Measurements from ENCODE around the gene ZNF564. TPM values are rescaled to one million over a fixed set of nuclear protein-coding genes. Genes with fewer than 3 reads are reported as not detected.

ZNF564 gene
- total and polyA plus RNA-seq, 2 donors (not counting 3 experiments of a cell fraction or from before 2014, with no cell fraction given) = 1.5 to 6.5 TPM

DNA sequence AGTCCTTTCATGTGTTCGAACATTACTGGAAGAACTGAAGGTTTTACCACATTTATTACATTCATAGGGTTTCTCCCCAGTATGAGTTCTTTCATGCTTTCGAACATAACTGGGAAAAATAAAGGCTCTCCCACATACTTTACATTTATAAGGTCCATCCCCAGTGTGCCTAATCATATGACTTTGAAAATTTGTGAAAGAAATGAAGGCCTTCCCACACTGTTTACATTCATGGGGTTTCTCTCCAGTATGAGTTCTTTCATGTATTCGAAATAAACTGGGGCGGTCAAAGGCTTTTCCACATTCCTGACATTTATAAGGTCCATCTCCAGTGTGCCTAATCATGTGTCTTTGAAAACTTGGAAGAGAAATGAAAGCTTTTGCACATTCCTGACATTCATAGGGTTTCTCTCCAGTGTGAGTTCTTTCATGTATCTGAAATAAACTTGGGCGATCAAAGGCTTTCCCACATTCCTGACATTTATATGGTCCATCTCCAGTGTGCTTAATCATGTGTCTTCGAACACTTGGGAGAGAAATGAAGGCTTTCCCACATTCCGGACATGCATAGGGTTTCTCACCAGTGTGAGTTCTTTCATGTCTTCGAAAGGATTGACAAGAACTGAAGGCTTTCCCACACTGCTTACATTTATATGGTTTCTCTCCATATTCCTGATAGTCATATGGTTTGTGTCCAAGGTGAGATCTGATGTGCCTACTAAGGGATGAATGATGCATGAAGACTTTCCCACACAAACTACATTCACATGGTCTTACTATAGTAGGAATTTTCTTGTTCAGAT is 24.0 kb downstream of the ZNF564 start:
- TF ChIP-seq EZH2 (IDR thresholded peaks at IDR 0.05; ENCODE audit: borderline replicate concordance, low read depth, low read length, severe bottlenecking) (no peak), FOS (IDR thresholded peaks at IDR 0.05; ENCODE audit: borderline replicate concordance, insufficient read depth, low read length) (no peak), POLR2A (IDR thresholded peaks at IDR 0.05; ENCODE audit: low read depth, low read length) (no peak), POLR2AphosphoS5 (IDR thresholded peaks at IDR 0.05; ENCODE audit: insufficient read depth, low read depth, low read length) (no peak), JUN (IDR thresholded peaks at IDR 0.05; ENCODE audit: borderline replicate concordance, insufficient read depth, insufficient read length, low read depth) (no peak), GATA2 (IDR thresholded peaks at IDR 0.05; ENCODE audit: insufficient read depth, insufficient read length, low read depth, low read length) (no peak), MYC (IDR thresholded peaks at IDR 0.05; ENCODE audit: low read depth, low read length) (no peak)
- TF ChIP-seq, protein P1, sequence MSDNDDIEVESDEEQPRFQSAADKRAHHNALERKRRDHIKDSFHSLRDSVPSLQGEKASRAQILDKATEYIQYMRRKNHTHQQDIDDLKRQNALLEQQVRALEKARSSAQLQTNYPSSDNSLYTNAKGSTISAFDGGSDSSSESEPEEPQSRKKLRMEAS (IDR thresholded peaks at IDR 0.05; ENCODE audit: insufficient read depth, insufficient read length) = no peak
- TF ChIP-seq, protein P2, sequence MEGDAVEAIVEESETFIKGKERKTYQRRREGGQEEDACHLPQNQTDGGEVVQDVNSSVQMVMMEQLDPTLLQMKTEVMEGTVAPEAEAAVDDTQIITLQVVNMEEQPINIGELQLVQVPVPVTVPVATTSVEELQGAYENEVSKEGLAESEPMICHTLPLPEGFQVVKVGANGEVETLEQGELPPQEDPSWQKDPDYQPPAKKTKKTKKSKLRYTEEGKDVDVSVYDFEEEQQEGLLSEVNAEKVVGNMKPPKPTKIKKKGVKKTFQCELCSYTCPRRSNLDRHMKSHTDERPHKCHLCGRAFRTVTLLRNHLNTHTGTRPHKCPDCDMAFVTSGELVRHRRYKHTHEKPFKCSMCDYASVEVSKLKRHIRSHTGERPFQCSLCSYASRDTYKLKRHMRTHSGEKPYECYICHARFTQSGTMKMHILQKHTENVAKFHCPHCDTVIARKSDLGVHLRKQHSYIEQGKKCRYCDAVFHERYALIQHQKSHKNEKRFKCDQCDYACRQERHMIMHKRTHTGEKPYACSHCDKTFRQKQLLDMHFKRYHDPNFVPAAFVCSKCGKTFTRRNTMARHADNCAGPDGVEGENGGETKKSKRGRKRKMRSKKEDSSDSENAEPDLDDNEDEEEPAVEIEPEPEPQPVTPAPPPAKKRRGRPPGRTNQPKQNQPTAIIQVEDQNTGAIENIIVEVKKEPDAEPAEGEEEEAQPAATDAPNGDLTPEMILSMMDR (IDR thresholded peaks at IDR 0.05; ENCODE audit: extremely low read depth in 1 of 2, insufficient read depth in 1 of 2, low read depth in 1 of 2, low read length in 2 of 2) = no peak
- H3K9me1 ChIP-seq (replicated peaks; ENCODE audit: control insufficient read depth, extremely low read depth, insufficient read depth, low read length) = no peaks in the 10 kb centered on the region
- H3K27me3 ChIP-seq (ENCODE audit: control insufficient read depth in 2 of 2, insufficient read depth in 2 of 2, low read length in 2 of 2) = no peaks in the 10 kb centered on the region
- H2AFZ ChIP-seq (ENCODE audit: low read depth, low read length) = no peak overlapping the region
- DNase-seq (ENCODE audit: low read depth, low spot score) (peak; percentile 26), FAIRE-seq (no peak)
- no peak overlapping the region for H3K9ac ChIP-seq (replicated peaks; ENCODE audit: extremely low read depth, insufficient read depth, low read length)
- H3K4me3 ChIP-seq (replicated peaks in 1 of 3; ENCODE audit: insufficient read depth in 1 of 3, low read depth in 1 of 3, low read length in 3 of 3) = no peak overlapping the region
- H3K79me2 ChIP-seq (ENCODE audit: control insufficient read depth, insufficient read depth, low read length) = peaks cover 1% of the 10 kb centered on the region
- TSS peak; percentile 11 for BruUV-seq (replicated peaks)
- no peak overlapping the region for H3K27ac ChIP-seq (ENCODE audit: insufficient read depth, low read depth, low read length)
- ChIA-PET CTCF (no interaction called here), POLR2A (no interaction called here)
- H3K9me3 ChIP-seq (replicated peaks; ENCODE audit: control insufficient read depth, insufficient read depth, low read length) = peaks cover 39% of the 10 kb centered on the region
- no peaks in the 10 kb centered on the region for H4K20me1 ChIP-seq (replicated peaks; ENCODE audit: control insufficient read depth, extremely low read depth, insufficient read depth, low read length)
- peaks cover 15 to 18% of the 10 kb centered on the region in 2 experiments for H3K36me3 ChIP-seq (ENCODE audit: control insufficient read depth in 2 of 2, extremely low read depth in 1 of 2, insufficient read depth in 2 of 2, low read length in 2 of 2)
- H3K4me1 ChIP-seq (ENCODE audit: control insufficient read depth, extremely low read depth, insufficient read depth, low read length) = no peaks in the 10 kb centered on the region
- intact Hi-C loops (cut with micrococcal nuclease) = no loop called here
- H3K4me2 ChIP-seq (ENCODE audit: insufficient read depth, low read length) = no peak overlapping the region
- dilution Hi-C loops (cut with MboI; ENCODE audit: extremely low pct_ligation_motif_present, low sequenced_read_pairs) = no loop called here

All from endothelial cell of umbilical vein (primary cell).